ENCODE data around the gene DGKH. TPM values are rescaled to one million over a fixed set of nuclear protein-coding genes. Genes with fewer than 3 reads are reported as not detected.
"Not testable (repeated sequence)": the region's sequence is repeated elsewhere in the genome, so short reads cannot be mapped to it uniquely, and the experiment has no call there.

The DGKH gene
- total RNA-seq, 2 experiments from 2014 or later, result 8.9 to 11.6 TPM

DNA sequence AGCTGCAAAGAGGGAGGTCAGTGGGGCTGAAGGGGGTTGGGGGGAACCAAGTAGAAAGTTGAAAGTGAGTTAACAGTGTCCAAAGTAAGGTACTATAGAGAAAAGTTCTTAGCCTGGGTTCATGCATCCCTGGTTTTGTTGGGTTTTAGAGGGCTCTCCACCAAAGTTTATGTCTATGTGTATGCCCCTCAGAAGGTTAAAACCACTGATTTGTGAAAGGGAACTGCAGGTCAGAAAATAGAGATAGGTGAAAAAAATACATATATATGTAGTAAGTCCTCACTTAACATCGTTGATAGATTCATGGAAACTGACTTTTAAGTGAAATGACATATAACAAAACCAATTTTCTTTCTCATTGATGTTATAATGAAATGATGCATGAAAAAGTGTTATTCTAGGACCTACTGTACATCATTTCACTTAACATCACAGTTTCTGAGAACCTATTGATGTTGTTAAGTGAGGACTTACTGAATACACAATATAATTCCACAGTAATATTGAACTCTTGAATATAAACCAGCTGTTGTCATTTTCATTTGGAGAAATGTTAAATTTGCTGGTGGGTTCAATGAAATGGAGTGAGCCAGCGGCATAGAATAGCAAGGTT, 9.6 kb downstream of the DGKH start:
- Mint-ChIP-seq H3K4me1 (ENCODE audit: low read depth) (peaks cover 25% of the 10 kb centered on the region), H3K27ac (no peak overlapping the region), H3K4me3 (no peak overlapping the region), H3K27me3 (no peaks in the 10 kb centered on the region), H3K9me3 (peaks cover 6% of the 10 kb centered on the region), H3K36me3 (peaks cover 11% of the 10 kb centered on the region)
- DNase-seq, result no peak
- intact Hi-C loops (cut with micrococcal nuclease), result no loop called here
- CTCF ChIA-PET, result no interaction called here
- POLR2A ChIA-PET, result interaction anchor here (2.1 kb wide), 1 partner anchor 10 kb away, joined by 5 read pairs; the partner anchor contains the start of gene DGKH

DNA sequence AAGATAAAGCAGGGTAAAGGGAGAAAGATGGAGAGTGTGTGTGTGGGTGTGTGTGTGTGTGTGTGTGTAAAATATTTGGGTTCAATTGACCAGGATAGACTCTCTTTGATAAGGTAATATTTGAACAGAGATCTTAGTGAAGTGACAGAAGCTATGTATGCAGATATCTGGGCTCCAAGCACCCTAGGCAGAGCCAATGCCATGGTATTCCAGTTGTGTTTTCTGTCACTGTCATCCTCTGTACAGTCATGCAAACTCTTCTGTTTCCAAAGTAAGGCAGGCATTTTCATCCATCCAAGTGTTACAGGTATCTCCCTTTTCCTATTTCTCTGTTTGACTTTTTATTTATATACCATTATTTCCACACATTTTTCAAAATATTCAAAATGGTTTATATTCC, 13.5 kb downstream of the DGKH start:
- Mint-ChIP-seq H3K9me3 (peaks cover 6% of the 10 kb centered on the region), H3K27me3 (no peaks in the 10 kb centered on the region), H3K4me3 (no peak overlapping the region), H3K36me3 (peaks cover 17% of the 10 kb centered on the region), H3K4me1 (ENCODE audit: low read depth) (peaks cover 15% of the 10 kb centered on the region), H3K27ac (no peak overlapping the region)
- intact Hi-C loops (cut with micrococcal nuclease), result no loop called here
- POLR2A ChIA-PET, result no interaction called here
- DNase-seq, result no peak
- CTCF ChIA-PET, result interaction anchor here (1.1 kb wide), 1 partner anchor 14 kb away, joined by 3 read pairs; no protein-coding TSS in a partner anchor

DNA sequence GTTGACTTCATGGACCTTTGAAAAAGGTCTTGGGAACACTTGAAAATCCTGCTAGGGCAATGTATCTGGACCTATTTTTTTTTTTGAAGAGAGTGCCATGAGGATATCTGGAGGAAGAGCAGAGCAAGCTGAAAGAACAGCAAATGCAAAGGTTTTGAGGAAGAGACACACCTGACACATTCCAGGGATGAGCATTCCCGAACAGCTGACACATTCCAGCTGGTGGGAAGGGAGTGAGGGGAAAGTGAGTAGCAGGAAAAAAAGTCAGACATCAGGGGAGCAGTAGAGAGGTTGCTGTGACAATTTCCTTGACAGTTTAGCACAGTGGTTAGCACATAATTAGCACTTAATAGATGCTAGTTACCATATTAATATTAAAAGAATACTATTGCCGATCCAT, 14.7 kb downstream of the DGKH start:
- no peaks in the 10 kb centered on the region for H3K27me3 Mint-ChIP-seq
- ChIA-PET CTCF (interaction anchor here (0.6 kb wide), 1 partner anchor 15 kb away, joined by 3 read pairs; the partner anchor contains the start of gene DGKH), POLR2A (no interaction called here)

DNA sequence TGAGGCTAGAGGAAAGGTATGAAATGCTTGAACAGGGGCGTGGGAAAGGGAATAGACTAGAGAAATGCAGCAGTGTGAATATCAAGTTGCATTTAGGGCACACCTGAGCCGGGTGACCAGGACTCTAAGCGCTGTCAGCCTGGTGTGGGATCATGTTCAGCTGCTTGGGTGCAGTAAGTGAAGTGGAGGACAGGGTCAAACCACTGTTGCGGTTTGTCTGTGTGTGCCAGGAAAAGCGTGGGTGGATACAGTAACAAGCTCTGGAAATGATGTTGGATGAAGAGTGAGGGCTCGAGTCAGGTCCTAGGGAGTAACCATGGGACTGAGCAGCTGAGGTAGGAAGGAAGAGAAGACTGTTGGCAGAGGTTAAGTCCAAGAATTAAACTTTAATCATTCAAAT, 15.8 kb downstream of the DGKH start:
- CTCF ChIA-PET, result no interaction called here
- POLR2A ChIA-PET, result no interaction called here
- H3K36me3 Mint-ChIP-seq, result peaks cover 7% of the 10 kb centered on the region
- no peak for DNase-seq
- no peak overlapping the region for H3K4me3 Mint-ChIP-seq
- H3K27ac Mint-ChIP-seq, result no peak overlapping the region
- peaks cover 5% of the 10 kb centered on the region for H3K4me1 Mint-ChIP-seq (ENCODE audit: low read depth)
- H3K9me3 Mint-ChIP-seq, result no peaks in the 10 kb centered on the region
- H3K27me3 Mint-ChIP-seq, result no peaks in the 10 kb centered on the region
- intact Hi-C loops (cut with micrococcal nuclease), result no loop called here

More for the DNA sequence above, 14.7 kb downstream of the DGKH start:
- peaks cover 10% of the 10 kb centered on the region for H3K4me1 Mint-ChIP-seq (ENCODE audit: low read depth)
- no peak overlapping the region for H3K4me3 Mint-ChIP-seq
- no peak for DNase-seq
- peaks cover 6% of the 10 kb centered on the region for H3K9me3 Mint-ChIP-seq
- peaks cover 14% of the 10 kb centered on the region for H3K36me3 Mint-ChIP-seq
- intact Hi-C loops (cut with micrococcal nuclease), result no loop called here
- no peak overlapping the region for H3K27ac Mint-ChIP-seq

DNA sequence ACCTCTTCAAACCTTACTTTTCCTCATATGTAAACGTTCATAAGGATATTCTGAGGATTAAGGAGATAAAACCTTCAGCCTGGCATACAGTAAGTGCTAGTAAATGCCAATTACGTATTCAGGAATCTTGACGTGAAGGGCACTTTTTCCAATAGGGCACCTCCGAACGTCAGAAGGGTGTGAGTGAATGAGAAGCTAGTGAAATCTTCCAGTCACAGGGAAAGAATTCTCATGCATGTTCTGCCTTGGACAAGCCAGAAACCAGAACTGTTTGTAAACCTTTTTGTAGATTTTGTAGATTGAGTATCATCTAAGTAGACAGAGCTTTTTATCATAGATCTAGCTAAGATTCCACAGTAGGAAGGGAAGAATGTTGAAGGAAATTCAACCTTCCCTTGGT, 16.5 kb downstream of the DGKH start:
- Mint-ChIP-seq H3K27me3 (no peaks in the 10 kb centered on the region), H3K4me1 (ENCODE audit: low read depth) (peaks cover 10% of the 10 kb centered on the region), H3K27ac (no peak overlapping the region), H3K36me3 (peaks cover 12% of the 10 kb centered on the region), H3K9me3 (no peaks in the 10 kb centered on the region), H3K4me3 (no peak overlapping the region)
- DNase-seq, result no peak
- intact Hi-C loops (cut with micrococcal nuclease), result no loop called here
- ChIA-PET POLR2A (no interaction called here), CTCF (no interaction called here)

DNA sequence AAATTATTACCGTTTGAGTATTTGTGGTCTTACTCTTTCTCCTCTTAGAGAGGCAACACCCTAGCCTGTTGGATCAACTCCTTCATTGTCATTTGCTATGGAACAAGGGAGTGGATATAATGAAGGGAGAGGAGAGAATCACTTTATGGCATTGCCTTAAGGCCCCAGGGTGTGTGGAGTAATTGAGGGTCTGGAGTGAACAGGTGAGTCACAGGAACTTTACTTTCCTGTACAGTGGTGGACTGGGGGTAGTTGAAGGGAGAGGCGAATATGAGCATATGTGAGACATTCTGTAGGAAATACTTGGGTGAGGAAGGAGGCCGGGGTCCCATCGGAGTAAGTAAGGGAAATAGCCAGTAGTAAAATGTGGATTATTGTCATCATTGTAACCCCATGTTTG, 17.0 kb downstream of the DGKH start:
- CTCF ChIA-PET, result no interaction called here
- no peak overlapping the region for H3K27ac Mint-ChIP-seq

DNA sequence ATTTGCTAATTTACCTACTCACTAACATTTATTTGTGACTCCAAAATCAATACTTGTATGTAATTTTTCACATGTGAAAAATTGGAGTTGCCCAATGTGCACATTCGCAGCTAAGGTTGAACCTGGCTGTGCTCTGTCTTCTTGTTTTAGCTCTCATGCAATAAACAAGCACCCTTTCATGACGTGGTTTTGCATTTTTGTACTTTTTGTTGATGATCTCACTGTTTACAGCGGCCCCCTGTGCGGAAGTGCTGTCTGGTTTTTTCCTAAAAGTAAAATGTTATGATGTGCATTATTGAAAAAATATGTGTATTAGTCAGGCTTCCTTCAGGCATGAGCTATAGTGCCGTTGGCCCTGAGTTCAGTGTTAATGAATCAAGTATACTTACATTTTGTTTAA, 18.1 kb downstream of the DGKH start:
- Mint-ChIP-seq H3K4me1 (ENCODE audit: low read depth) (peaks cover 22% of the 10 kb centered on the region), H3K36me3 (peaks cover 12% of the 10 kb centered on the region), H3K9me3 (no peaks in the 10 kb centered on the region), H3K27me3 (no peaks in the 10 kb centered on the region), H3K4me3 (no peak overlapping the region), H3K27ac (no peak overlapping the region)
- no peak for DNase-seq
- POLR2A ChIA-PET, result no interaction called here
- intact Hi-C loops (cut with micrococcal nuclease), result no loop called here
- CTCF ChIA-PET, result no interaction called here

More for the DNA sequence above, 17.0 kb downstream of the DGKH start:
- Mint-ChIP-seq H3K4me1 (ENCODE audit: low read depth) (peaks cover 10% of the 10 kb centered on the region), H3K36me3 (peaks cover 12% of the 10 kb centered on the region), H3K27me3 (no peaks in the 10 kb centered on the region), H3K4me3 (no peak overlapping the region), H3K9me3 (no peaks in the 10 kb centered on the region)
- POLR2A ChIA-PET, result no interaction called here
- intact Hi-C loops (cut with micrococcal nuclease), result no loop called here
- no peak for DNase-seq

DNA sequence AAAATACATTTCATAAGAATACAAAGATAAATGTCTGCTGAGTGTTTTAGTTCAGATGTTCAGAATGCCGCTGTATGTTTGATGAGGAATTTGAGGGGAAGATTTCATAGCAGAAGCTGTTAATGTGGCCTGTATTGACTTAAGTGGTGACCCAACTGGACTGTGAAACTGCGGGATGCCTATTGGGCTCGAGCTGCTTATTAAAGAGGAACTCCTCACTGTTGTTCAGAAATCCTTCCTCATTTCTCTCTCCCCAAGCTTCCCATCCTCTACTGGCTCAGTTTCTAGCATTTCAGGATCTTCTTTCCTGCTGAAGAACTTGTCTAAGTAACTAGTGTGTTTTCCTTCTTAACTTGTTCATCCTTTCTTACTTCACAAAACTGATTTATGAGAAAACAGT, 20.4 kb downstream of the DGKH start:
- DNase-seq, result no peak
- ChIA-PET CTCF (no interaction called here), POLR2A (no interaction called here)
- intact Hi-C loops (cut with micrococcal nuclease), result no loop called here
- Mint-ChIP-seq H3K27ac (no peak overlapping the region), H3K9me3 (no peaks in the 10 kb centered on the region), H3K4me1 (ENCODE audit: low read depth) (peaks cover 31% of the 10 kb centered on the region), H3K27me3 (no peaks in the 10 kb centered on the region), H3K4me3 (no peak overlapping the region), H3K36me3 (peaks cover 13% of the 10 kb centered on the region)

DNA sequence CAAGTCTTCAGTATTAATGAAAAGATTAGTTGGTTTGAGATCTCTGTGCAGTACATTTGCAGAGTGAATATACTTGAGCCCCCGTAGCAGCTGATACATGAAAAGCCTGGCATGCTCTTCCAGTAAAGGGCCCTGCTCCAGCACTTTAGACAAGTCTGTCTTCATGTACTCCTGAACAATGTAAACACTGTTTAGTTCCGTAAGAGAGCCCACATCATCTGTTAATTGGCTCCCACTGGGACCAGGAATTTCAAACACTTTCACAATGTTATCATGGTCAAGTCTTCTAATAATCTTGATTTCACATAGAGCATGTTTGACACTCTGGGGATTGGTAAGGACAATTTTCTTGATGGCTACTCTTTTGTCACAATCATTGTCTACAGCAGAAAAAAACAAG, 22.2 kb downstream of the DGKH start:
- H3K27ac Mint-ChIP-seq; H3K27me3 Mint-ChIP-seq; intact Hi-C loops (cut with micrococcal nuclease); H3K4me3 Mint-ChIP-seq; POLR2A ChIA-PET; CTCF ChIA-PET; DNase-seq; H3K9me3 Mint-ChIP-seq: not testable (repeated sequence)
- Mint-ChIP-seq H3K4me1 (ENCODE audit: low read depth) (peaks cover 37% of the 10 kb centered on the region), H3K36me3 (peaks cover 11% of the 10 kb centered on the region)

DNA sequence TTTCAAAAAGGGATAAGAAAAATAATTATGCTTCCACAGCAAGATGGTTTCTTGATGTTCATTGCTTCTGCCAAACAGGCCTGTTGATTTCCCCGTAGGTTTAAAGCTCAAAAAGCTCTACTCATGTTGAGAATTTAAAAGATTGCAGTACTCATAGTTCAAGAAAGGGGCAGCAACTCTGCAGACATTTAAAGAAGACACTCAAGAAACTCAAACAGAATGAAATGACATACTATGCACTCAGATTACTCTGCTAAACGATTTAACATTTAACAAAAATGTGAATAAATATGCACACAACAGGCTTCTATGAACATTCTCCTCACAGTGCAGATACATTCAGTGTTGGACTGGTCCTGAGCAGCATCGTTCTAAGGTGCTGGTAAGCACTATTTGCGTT, 22.7 kb downstream of the DGKH start:
- H3K9me3 Mint-ChIP-seq; H3K27me3 Mint-ChIP-seq; intact Hi-C loops (cut with micrococcal nuclease); H3K4me3 Mint-ChIP-seq; H3K27ac Mint-ChIP-seq; CTCF ChIA-PET; POLR2A ChIA-PET; DNase-seq: not testable (repeated sequence)
- peaks cover 11% of the 10 kb centered on the region for H3K36me3 Mint-ChIP-seq
- H3K4me1 Mint-ChIP-seq (ENCODE audit: low read depth), result peaks cover 41% of the 10 kb centered on the region

DNA sequence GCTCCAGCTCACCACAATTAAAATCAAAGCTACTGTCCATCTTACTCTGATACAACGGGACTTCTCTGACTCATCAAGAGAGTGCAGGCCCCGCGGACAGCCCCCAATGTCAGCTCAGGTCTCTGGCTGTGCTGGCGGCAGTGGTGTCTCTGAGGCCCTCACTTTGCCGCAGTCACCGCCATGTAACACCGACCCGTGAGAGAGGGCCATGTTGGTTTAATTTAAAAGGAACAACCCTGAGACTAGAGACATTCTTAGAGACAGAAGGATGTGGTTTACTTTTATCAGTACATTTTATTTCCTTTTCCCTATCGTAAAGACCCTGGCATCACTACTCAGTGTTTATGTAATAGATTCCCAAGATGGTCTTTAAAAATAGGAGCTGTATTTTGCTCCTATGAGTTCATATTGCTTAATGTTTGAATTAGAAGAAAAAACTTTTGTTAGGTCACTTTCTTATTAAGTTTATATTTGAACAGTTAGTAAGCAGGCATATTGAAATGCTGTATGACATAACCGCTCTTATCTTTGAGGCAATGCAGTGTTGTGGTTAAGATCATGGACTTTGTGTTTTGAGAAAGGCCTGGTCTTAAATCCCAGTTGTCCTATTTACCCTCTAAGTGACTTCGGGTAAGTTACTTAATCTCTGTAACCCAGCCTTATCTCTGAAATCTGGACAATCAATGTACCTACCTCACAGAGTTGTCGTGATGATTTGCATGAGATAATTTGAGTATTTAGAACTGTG, 23.4 kb downstream of the DGKH start:
- Mint-ChIP-seq H3K27ac (no peak overlapping the region), H3K36me3 (peaks cover 7% of the 10 kb centered on the region), H3K27me3 (no peaks in the 10 kb centered on the region), H3K4me3 (no peak overlapping the region), H3K9me3 (no peaks in the 10 kb centered on the region), H3K4me1 (ENCODE audit: low read depth) (peaks cover 41% of the 10 kb centered on the region)
- ChIA-PET CTCF (no interaction called here), POLR2A (no interaction called here)
- intact Hi-C loops (cut with micrococcal nuclease), result no loop called here
- no peak for DNase-seq

DNA sequence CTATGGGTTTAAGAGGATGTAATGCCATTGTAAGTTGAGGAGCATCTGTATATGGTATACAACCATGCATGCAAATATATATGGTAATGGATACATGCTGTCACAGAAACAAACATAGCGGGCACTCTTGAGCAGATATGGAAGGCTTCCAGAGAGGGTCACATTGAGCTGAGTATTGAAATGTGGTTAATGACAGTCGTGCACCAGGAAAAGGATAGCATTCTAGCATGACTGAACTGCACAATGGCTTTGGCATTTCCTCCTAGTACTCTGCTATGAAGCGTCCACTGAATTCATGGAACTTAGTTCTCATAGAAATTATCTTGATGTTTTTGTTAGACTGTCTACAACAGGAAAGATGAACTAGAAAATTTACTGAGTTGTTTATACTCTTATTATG, 25.2 kb downstream of the DGKH start:
- H3K4me3 Mint-ChIP-seq, result no peak overlapping the region
- POLR2A ChIA-PET, result no interaction called here
- intact Hi-C loops (cut with micrococcal nuclease), result no loop called here

DNA sequence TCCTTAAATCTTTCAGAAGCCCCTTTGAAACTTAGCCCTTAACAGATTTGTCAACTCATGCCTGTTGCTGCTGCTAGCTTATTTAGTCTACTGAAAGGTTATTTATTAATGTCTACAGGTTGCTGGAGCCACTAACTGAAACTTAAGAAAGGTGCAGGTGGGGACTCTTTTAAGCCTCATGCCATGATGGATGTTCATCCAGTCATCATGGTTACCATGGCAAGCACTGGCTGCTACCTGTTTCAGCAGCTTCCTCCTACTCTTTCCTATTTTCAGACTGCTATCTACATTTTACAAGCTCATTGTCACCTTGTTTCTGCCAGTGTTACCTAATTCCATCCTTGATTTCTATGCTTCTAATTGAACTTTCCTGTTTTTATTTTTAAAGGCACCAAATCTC, 27.1 kb downstream of the DGKH start:
- Mint-ChIP-seq H3K27me3 (no peaks in the 10 kb centered on the region), H3K4me1 (ENCODE audit: low read depth) (peaks cover 34% of the 10 kb centered on the region), H3K36me3 (peaks cover 1% of the 10 kb centered on the region), H3K4me3 (no peak overlapping the region), H3K27ac (no peak overlapping the region), H3K9me3 (no peaks in the 10 kb centered on the region)
- intact Hi-C loops (cut with micrococcal nuclease), result no loop called here
- ChIA-PET CTCF (interaction anchor here (1.0 kb wide), 1 partner anchor 12 kb away, joined by 3 read pairs; no protein-coding TSS in a partner anchor), POLR2A (no interaction called here)
- peak; percentile 37 for DNase-seq

More for the DNA sequence above, 25.2 kb downstream of the DGKH start:
- H3K36me3 Mint-ChIP-seq, result peaks cover 7% of the 10 kb centered on the region
- peaks cover 41% of the 10 kb centered on the region for H3K4me1 Mint-ChIP-seq (ENCODE audit: low read depth)
- no peak for DNase-seq
- H3K27ac Mint-ChIP-seq, result no peak overlapping the region
- CTCF ChIA-PET, result no interaction called here
- no peaks in the 10 kb centered on the region for H3K27me3 Mint-ChIP-seq
- H3K9me3 Mint-ChIP-seq, result no peaks in the 10 kb centered on the region

Measured in activated CD4-positive, alpha-beta memory T cell treated with anti-CD3 and anti-CD28 coated beads for 36 hours (primary cell).